ACHN (cell line): Measurements from ENCODE around the gene ACSS2.
A peak's percentile ranks its signal among the peaks of the same experiment; 100 is the strongest.

ENCODE experiments used
- DNase-seq: peaks from one replicate; pipeline ENCODE4 v3.0.0-alpha.2; 2015
- in situ Hi-C: cut with HindIII; loops from 2 replicates; pipeline ENCODE4 v1.10.0; 2017; ENCODE audit warnings: low sequenced_read_pairs, low pct_ligation_motif_present, low pct_unique_long_range_greater_than_20kb

ACSS2 gene

DNA sequence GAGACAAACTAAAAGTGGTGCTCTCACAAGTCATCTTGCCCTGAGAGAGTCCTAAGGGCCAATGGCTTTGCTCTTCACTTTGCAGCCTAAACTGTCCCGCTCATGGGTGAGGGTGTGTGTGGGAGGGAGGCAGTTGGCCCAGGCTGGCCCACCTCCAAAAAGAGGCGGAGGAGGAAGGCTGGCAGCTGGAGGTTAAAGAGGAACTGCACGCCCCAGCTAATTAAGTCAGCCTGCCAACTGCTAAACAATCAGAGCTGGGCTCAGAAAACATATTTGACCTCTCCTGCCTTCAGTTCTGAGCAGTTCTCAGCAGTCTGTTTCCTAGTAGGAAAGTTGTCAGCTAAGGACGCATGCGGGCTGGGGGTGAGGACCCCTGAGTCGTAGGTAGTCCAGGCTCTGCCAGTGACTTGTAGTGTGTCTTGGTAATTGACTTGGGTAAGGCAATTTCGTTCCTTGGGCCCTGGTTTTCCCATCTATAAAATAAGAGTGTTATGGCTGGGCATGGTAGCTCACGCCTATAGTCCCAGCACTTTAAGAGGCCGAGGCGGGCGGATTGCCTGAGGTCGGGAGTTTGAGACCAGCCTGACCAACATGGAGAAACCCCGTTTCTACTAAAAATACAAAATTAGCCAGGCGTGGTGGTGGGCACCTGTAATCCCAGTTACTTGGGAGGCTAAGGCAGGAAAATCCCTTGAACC is 62.2 kb downstream of the ACSS2 start:
- in situ Hi-C loops, result no loop called here

DNA sequence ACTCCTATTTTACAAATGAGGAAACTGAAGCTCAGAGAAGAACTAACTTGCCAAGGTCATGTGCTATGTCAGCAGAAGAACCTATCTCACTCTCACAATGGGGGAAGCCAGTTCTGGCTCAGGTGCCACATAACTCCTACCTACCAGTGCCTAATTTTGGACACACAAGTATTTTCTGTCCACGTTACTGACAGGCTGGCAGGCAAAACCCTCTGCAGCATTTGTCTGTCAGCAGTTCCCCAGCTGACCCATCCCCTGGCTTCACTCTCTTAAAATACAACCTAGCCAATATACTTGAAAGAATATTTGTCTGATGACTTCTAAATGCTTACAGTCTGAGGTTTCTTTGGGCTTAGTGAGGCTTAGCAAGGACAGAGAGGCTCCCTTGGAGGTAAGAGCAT is 63.7 kb downstream of the ACSS2 start:
- in situ Hi-C loops, result no loop called here
- peak; percentile 64 for DNase-seq

More for the DNA sequence above, 62.2 kb downstream of the ACSS2 start:
- DNase-seq, result no peak

DNA sequence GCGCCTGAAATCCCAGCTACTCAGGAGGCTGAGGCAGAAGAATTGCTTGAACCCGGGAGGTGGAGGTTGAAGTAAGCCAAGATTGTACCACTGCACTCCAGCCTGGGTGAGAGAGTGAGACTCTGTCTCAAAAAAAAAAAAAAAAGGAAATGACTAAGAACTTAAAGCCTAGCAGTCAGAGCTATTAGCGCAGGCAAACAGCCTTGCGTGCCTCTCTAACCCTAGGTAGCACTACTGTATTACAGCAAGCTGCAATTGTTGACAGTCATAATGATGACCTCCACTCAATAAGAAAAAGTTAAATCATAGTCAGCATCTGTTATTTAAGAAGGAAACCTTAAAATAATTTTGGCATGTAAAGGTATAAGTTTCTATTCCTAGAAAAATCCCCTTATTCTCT is 64.8 kb downstream of the ACSS2 start:
- in situ Hi-C loops, result no loop called here

DNA sequence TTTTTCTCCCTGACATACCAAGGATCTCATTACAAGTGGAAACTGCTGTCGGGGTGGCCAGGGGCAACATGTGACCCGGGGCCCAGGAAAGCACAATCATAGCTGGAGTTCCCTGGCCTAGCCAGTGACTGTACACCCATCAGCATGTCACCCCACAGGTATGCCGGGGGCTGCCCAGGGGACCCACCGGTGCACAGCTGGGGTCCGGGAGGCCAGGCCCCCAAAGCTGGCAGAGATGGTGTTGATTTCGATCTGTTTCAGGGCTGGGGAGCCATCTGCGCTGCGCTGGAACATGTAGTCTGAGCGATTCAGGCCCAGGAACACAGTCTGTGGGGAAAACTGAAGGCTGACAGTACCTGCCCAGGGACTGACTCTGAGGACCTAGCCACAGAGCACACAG is 65.9 kb downstream of the ACSS2 start:
- no peak for DNase-seq
- in situ Hi-C loops, result no loop called here

More for the DNA sequence above, 64.8 kb downstream of the ACSS2 start:
- no peak for DNase-seq

DNA sequence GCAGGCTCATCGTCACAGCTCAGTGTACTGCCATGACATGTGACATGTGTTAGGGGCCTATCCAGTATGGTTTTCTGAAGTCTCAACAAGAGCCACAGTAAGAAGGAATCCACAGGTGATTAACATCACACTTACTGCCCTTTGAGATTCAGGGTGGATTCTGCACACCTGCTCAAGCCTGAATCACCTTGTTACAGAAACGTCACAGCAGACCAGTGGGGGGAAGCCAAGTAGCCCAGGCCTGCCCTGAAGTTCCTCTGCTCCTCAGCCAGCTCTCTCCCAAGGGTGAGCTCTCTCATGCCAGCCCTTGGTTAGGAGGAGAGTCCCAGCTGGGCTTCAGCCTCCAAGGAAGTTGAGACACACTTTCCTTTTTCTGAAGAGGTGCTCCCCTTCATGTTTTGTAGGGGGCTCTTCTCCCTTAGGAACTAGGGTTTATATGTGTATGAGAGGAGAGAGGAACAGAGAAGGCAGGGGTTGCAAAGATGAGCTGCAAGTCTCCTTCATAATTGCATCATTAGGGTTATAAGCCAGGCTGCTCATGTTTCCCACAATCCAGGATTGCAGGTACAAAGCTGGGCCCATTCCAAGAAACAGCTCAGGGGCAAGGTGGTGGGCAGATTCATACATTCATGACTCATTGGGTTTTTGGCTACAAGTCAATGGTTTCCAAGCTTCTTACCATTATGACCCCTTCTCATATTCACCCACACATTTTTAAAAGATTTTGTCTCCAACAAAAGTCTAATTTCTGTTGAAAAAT is 67.6 kb downstream of the ACSS2 start:
- no peak for DNase-seq

DNA sequence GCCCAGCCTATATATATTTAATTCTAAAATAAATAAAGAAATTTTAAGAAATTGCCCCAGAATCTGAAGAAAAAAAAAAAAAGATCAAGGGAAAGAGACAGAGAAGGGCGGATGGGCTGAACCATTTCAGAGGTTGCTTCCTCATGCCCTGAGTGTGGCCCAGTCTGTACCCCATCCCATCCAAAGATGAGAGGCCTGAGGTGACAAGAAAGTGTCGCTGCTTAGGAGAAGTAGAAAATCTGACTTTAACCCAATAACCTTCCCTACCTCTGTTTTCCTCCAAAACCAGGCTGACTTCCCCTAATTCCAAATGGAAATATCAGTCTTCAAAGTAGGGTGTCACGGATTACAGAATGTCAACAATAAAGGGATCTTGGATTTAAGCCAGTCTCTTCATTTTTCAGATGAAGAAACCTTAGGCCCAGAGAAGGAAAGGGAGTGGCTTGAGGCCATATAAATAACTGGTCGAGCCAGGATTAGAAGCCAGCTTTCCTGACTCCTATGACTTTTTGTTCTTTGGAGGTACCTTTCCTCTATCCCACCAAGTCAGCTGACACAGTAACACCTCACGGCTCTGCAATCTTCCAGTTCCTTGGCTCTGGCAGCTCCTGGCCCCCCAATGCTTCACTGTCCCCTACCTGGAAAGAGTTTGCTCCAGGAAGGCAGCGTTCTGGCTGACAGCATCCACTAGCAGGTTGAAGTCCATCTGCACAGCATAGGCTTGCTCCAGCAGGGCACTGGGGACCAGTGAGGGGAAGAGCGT is 69.1 kb downstream of the ACSS2 start:
- DNase-seq, result no peak
- in situ Hi-C loops, result no loop called here

More for the DNA sequence above, 67.6 kb downstream of the ACSS2 start:
- in situ Hi-C loops, result no loop called here

DNA sequence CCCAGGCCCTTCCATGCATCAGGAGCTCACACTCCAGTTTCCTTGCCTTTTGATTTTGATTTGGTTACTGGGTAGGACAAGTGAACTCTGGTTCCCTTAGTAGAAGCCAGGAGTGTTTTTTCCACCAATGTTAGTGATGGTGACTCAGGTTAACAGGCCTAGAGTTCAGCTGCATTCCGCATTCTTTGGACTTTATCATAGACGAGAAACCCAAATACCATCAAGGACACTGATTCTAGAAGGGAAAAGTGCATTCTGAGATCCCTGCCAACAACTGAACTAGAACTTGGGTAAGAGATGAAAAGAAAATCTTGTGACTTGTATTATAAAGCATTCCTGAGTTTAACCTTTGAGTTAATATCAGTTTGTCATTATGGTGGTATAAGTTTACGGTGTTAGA is 70.2 kb downstream of the ACSS2 start:
- peak; percentile 82 for DNase-seq
- in situ Hi-C loops, result no loop called here

DNA sequence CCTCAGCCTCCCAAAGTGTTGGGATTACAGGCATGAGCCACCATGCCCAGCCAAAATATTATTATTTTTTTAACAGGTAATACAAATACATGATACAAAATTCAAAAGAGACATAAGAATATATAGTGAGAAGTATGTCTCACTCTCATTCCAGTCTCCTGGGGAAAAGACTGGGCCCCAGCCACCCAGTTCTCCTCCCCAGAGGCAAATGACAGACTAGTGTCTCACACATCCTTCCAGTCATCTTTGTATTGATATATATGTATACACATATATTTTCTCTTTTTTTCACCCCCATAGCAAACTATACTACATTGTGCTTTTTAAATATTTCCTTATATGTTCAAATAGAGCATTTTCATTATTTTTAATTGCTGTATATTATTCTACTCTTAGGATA is 70.9 kb downstream of the ACSS2 start:
- no peak for DNase-seq
- in situ Hi-C loops, result no loop called here

DNA sequence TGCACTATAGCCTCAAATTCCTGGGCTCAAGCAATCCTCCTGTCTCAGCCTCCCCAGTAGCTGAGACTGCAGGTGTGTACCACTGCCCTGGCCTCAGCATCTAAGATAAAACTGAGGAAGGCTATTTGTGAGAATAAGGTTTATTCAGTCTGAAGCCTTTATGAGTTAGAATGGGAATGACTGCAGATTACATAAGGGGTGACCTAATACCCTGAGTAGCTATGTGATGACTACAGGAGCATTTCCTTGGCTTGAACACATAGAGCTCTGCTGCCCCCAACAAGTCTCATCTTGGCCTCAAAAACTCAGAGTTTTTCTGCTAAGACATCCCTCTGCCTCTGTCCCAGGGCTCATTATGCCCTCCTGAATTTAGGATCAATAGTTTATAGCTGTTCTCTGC is 71.6 kb downstream of the ACSS2 start:
- DNase-seq, result peak; percentile 48
- in situ Hi-C loops, result no loop called here

DNA sequence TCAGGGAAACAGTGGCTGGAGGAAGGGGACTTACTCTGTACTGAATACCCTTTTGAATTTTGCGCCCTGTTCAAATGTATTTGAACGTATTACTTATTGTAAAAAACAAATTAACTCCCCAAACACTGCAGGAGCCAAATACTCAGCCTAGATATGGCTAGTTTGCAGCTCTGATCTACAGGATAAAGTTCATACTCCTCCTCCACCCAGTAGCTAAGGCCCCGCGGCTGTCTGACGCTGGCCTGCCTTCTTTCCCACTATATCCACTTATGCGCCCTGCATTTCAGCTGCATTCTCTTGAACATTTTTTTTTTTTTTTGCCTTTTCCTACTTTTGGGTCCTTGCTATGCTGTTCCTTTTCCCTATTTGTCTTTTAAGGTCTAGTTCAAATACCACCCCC is 72.7 kb downstream of the ACSS2 start:
- in situ Hi-C loops, result no loop called here

DNA sequence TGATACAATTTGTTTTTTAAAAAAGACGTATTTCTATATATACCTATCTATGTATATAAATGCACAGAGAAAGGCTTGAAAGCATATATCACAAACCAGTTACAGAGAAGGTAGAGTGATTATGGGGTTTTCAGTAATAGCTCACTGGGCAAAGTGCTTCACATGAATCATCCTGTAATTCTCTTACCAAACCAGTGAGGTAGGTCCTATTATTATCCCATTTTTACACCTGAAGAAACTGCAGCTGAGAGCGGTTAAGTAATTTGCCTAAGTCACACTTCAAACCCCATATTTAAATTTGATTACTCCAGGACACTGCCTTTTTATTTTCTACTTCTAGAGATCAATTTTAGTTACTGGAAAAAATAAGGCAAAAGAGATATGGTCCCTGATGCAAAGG is 74.8 kb downstream of the ACSS2 start:
- in situ Hi-C loops, result no loop called here
- DNase-seq, result no peak

More for the DNA sequence above, 72.7 kb downstream of the ACSS2 start:
- no peak for DNase-seq

DNA sequence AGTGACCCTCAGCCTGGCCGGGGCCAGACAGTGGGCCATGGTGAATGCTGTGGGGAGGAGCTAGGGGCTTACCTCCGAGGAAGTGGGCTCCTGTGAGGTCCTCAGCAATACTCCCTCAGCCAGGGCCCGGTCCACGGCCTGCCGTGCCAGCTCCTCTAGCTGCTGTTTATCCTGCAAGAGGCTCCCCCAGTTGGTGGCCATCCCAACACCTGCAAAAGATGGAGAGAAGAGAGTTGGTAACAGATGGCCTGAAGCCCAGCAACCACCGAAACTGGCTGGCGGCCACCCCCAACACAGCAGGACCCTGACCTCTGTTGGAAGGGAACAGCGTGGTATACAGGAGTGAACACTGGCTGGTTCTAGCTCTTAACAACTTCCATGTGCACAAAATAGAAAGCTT is 75.2 kb downstream of the ACSS2 start:
- no peak for DNase-seq
- in situ Hi-C loops, result no loop called here

DNA sequence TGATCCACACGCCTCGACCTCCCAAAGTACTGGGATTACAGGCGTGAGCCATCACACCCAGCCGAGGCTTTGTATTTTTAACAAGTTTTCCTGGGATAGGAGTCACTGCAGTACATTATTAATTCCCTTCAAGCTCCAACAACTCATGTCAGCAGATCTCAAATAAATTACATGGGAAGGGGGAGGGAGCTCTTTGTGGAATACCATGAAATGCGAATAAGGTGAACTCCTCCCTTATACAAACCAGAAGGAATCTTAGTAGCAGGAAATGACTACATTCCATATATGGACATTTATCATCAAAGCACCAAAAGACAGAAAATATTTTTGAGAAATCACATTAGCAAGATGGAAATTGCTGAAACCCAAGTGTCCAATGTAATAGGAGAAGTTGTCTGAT is 76.3 kb downstream of the ACSS2 start:
- in situ Hi-C loops, result no loop called here
- no peak for DNase-seq

DNA sequence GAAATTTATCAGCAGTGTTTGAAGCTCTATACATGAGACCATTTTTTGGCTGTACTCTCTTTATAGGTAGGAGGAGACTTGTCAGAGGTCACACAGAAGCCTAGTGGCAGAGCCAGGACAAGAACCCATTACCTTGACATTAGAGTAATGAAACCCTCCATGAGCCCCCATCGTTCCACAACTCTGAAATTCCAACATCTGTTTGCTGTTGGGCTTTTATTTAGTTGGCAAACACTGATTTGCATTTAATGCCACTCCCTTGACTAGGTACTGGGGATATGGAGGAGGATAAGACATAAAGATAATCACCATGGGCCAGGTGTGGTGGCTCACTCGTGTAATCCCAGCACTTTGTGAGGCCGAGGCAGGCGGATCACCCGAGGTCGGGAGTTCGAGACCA is 77.5 kb downstream of the ACSS2 start:
- in situ Hi-C loops, result no loop called here

DNA sequence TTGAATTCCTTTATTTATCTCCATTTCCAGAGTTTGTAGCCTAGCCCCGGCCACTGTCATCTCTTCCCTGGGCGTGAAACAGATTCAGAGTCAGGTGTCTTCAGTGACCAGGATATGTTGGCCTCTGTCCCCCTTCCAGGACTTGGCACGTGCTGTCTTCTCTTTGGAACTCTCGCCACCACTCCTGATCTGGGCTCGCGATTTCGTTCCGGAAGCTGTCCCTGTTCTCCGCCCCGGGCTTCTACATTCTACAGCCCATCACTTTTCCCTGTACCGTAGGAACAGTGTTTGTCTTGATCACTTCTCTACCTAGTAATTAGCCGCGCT is 78.5 kb downstream of the ACSS2 start:
- DNase-seq, result peak; percentile 47
- in situ Hi-C loops, result no loop called here

More for the DNA sequence above, 77.5 kb downstream of the ACSS2 start:
- DNase-seq, result no peak

DNA sequence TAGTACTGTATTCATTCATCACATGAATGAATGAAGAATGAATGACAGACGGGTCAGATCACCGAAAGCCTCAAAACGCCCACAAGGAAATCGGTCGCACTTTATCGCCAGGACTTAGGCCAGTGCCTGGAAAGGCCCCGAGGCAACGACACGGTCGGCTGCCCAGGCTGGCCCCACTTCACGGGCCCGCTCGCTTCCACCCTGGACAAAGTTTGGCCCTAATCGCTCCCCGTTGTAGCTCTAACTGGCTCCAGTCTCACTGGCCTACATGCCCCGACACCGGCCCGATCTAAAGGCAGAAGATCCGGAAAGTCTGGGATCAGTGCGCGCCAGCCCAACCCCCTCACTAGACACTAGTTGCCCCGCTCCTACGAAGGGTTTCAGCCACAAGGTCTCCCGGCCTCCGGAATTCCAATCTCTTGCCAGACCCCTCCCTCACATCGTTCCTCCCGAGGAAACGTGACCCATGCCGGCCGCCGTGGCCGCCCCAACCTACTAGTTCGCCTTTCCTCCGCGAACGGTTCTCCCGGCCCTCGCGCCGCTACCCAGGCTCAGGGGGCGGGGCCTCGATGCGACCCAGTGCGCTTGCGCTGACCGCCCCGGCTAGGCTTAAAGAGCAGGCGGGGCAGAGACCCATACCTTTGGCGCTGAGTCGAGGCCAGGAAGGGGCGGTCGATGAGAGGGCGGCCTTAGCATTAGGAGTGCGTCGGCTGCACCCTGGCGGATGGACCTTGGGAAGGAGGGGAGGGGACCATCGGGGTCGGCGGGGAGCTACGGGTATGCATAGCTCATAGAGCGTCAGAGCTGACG is 79.0 kb downstream of the ACSS2 start, which contains the start of the genes GSS and MYH7B:
TSS of gene GSS (minus strand) at position 576 of the 810 bp plus-strand sequence. CDS start 3,954 bp downstream, outside the sequence.
TSS of gene MYH7B (plus strand) at position 638 of the 810 bp plus-strand sequence. CDS start 22,138 bp downstream, outside the sequence.
- peak; percentile 94 for DNase-seq
- in situ Hi-C loops, result no loop called here

DNA sequence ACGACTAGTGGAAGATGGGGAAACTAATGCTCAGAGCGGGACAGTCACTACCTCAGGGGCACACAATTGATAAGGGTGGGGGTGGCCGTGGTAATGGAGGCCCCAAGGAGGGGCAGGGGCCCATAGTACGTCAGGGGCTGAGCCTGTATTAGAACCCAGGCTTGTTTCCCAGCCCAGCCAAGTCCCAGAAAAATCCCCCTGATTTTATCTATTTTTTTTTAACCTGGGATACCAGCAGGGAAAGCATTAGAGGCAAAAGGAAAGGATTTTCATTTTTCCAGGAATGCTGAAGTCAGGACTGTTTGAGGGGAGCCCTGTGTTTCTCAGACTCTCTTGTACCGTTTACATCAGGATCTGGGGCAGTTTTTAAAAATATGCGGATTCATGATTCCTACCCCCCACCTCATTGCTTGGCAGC is 79.6 kb downstream of the ACSS2 start:
- in situ Hi-C loops, result no loop called here
- DNase-seq, result no peak

DNA sequence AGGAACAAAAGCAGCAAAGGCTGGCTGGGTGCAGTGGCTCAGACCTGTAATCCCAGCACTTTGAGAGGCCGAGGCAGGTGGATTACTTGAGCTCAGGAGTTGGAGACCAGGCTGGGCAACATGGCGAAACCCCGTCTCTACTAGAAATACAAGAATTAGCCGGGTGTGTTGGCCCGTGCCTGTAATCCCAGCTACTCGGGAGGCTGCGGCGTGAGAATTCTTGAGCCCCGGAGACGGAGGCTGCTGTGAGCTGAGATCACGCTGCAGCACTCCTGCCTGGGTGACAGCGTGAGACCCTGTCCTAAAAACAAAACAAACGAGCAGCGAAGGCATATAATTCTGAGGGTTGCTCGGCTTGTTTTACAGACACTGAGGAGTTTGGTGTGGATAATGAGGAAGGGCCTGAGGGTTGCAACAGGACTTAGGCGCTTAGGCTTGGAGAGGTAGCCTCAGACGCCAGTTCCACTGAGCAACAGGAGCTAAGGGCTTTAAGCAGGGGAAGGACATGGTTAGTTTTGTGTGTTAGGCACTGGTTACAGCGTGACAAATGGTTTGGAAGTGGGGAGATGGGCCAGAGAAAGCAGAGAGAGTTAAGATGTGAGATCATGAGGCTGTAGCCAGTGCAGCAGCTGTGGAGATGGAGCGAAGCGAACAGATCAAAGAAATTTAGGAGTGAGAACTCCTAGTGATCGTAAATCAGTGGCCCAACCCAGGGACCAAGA is 80.5 kb downstream of the ACSS2 start:
- in situ Hi-C loops, result no loop called here
- no peak for DNase-seq
